Brain pericyte (primary cell): ENCODE measurements around the gene ATF7IP2.
"Not testable (repeated sequence)": the region's sequence is repeated elsewhere in the genome, so short reads cannot be mapped to it uniquely, and the experiment has no call there.

ENCODE experiments used
- DNase-seq: peaks from one replicate; pipeline ENCODE4 v3.0.0-alpha.2; 2012; ENCODE audit warnings: low read depth, low spot score

Gene ATF7IP2, protein sequence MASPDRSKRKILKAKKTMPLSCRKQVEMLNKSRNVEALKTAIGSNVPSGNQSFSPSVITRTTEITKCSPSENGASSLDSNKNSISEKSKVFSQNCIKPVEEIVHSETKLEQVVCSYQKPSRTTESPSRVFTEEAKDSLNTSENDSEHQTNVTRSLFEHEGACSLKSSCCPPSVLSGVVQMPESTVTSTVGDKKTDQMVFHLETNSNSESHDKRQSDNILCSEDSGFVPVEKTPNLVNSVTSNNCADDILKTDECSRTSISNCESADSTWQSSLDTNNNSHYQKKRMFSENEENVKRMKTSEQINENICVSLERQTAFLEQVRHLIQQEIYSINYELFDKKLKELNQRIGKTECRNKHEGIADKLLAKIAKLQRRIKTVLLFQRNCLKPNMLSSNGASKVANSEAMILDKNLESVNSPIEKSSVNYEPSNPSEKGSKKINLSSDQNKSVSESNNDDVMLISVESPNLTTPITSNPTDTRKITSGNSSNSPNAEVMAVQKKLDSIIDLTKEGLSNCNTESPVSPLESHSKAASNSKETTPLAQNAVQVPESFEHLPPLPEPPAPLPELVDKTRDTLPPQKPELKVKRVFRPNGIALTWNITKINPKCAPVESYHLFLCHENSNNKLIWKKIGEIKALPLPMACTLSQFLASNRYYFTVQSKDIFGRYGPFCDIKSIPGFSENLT

DNA sequence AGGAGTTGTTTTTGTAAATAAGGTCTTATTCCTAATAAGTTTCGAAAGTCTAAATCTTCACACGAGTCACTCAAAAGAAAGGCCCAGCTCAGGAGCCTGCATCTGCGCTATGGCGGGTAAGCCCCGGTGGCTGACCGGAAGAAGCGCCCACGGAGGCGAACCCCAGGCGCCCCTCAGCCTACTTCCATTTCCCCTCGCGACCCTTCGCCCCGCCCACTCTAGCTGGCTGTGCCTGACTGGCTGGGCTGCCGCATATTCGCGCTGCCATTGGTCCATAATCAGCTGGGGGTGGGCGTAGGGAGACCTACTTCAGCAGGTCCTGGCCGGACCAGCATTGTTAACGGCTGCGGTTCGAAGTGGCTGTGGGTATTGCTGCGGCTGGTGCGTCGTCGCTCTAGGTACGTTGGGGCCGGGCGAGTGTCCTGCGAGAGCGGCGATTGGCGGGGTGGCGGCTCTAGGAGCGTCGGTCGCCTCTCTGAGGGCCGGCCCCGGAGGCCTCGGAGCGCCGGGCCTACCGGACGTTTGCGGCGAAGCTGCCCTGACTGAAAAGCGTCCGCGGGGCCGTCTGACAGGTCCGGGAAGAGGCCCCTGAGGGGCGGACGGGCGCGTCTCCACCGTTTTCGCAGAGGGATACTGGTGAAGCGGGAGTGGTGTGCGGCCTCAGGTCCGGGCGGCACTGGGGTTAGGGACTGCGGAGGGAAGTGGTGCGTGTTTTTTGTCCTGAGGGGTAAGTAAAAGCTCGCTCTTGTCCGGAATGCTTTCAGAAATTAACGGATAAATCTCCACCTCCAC is at the start of gene ATF7IP2:
ATF7IP2 (plus strand) TSS at position 337 of the 792 bp plus-strand sequence. CDS start 44,560 bp downstream, outside the sequence.
- DNase-seq = peak; percentile 65

GRCh38 chr16:10338426-10338825 is 47.4 kb upstream of the ATF7IP2 start:
- no peak for DNase-seq

- DNase-seq = no peak
Measured at GRCh38 chr16:10339777-10340732, 45.8 kb upstream of the ATF7IP2 start.

DNA sequence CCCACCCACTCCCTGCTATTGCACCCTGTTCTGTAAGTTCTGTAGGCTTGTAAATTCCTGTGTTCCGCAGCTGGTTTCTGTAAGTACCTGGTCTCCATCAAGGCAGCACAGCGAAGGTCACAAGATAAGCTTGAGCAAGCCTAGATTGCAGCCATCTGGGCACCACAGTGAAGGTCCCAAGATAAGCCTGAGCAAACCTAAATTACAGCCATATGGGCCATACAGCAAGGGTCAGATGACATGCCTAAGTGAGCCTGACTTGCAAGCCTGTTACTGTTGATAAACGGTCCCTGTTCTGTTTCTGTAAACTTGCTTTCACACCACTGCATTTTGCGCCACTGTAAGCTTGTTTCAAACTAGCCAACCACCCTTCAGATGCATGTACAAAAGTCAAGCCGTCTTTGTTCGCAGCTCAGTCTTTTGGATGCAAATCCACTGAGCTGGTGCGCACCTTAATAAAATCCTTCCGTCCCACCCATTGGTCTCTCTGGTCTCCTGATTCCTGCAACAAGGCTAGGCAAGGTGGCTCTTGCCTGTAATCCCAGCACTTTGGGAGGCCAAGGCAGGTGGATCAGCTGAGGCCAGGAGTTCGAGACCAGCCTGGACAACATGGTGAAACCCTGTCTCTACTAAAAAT is 42.6 kb upstream of the ATF7IP2 start:
- DNase-seq = no peak

DNA sequence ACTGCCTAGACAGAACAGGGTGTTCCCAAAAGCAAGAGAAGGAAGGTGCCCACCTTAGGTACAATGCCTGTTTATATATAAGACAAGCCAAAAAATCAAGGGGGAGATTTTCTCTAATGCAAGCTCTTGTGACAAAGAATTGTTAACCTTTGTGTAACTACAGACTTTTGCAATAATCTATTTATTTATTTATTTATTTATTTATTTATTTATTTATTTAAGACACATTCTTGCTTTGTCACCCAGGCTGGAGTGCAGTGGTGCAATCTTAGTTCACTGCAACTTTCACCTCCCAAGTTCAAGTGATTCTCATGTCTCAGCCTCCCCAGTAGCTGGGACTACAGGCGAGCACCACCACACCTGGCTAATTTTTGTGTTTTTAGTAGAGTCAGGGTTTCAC is 41.2 kb upstream of the ATF7IP2 start:
- not testable (repeated sequence) for DNase-seq

- DNase-seq = no peak
Measured at GRCh38 chr16:10345629-10346028, 40.2 kb upstream of the ATF7IP2 start.

GRCh38 chr16:10349851-10350250 is 36.0 kb upstream of the ATF7IP2 start:
- no peak for DNase-seq

DNA sequence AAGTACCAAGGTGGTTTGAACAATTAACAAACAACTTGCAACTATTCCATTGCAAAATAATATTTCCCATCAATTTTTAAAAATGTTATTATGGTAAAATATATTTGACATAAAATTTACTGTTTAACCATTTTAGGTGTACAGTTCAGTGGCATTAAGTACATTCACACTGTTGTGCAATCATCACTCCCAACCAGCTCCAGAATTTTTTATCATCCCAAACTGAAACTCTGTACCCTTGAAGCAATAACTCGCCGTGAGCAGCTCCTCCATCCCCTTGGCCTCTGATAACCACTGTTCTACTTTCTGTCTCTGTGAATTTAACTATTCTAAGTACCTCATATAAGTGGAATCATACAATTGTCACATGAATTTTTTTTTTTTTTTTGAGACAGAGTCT is 33.6 kb upstream of the ATF7IP2 start:
- DNase-seq = no peak

DNA sequence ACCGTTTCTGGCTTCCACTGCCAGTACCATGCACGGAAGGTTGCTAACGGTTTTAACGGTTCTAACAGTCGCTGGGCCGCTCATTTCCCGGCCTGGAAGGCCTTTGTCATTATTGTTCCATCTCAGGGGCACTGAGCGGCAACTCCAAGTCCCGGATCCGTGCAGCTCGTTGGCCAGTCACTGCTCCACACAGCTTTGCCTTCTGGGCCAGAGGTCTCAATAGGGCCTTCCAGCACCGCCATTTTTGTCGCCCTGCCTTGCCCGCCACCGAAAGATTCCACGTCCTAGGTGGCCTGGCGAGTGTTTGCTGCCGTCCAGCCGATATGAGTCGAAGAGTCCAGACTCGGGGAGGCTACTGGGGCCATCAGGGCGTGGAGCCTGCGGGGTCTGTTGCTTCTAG is 30.3 kb upstream of the ATF7IP2 start:
- DNase-seq = no peak

DNA sequence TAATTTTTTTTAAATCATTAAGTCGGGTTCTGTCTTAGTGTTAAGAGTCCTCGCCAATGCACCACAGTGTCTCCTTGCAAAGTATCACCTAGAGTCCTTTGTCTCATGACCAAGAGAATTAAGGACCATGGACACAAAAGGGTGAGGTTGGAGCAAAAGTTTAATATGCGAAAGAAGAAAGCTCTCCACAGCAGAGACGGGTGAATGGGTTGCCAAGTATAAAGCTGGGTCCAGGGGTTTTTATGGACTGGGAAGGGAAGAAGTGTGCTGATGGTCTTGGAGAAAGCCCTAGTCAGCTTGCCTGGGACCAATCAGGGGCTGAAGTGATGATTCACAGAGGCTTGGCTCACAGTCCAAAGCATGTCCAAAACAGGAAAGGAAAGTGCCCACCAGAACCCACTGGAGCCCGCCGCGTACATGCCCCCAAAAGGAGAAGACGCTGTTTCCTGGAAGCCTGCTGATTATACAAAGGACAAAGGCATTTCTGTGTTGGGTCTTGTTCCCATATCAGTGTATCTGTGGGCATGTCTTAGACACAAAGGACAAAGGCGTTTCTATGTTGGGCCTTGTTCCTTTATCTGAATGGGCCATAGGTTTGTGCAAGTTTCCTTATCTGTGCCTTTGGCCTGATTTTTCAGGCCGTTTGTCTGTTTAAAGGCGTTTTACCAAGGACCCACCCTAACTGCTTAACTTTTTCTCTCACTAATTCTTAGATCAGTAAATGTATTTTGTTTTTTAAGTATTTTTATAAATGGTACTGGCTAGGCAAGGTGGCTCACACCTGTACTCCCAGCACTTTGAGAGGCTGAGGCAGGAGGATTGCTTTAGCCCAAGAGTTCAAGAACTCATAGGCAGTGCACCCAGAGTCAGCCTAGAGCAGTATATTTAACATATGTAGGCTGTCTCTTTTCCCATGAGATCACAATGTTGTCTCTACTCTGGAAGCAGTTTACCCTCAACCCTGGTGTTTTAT is 28.7 kb upstream of the ATF7IP2 start:
- no peak for DNase-seq

GRCh38 chr16:10361747-10362076 is 24.1 kb upstream of the ATF7IP2 start:
- DNase-seq = not testable (repeated sequence)

DNA sequence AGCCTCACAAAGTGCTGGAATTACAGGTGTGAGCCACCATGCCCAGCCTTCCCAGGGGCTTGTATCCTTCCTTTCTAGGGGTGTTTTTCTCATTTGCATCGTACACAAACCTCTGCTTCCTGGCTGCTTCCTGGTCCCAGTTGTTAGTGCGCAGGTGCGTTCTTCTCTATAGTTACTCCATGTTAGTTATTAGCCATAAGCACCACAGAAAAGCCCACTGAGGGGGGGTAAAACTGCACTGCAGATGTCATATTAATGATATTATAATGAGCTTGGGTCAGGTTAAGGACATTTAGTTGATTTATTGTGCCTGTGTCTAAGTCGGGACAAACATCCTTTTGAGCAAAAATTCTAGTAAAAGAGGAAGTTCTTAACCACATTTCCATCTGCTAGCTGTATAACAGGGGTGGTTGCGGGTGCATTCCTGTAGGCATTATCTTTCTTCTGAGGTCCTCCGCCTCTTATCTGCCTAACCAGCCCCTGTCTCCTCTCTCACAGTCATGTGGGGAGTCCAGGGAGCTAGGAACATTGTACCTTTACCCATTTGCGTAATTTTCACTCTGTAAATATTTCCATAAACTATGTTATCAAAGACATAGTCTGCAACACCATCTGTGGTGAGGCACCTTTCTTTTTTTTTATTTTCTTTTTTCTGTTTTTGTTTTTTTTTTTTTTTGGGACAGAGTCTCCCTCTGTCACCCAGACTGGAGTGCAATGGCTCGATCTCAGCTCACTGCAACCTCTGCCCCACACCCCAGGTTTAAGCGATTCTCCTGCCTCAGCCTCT is 23.6 kb upstream of the ATF7IP2 start:
- DNase-seq = no peak

DNA sequence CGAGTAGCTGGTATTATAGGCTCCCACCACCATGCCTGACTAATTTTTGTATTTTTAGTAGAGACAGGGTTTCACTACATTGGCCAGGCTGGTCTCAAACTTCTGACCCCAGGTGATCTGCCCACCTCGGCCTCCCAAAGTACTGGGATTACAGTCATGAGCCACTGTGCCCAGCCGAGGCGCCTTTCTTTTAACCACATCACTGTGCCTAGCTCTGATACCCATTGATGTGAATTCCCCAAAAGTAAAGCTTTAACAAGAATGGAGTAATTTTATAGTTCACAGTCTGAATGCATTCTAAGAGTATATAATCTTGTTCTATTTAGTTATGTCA is 23.0 kb upstream of the ATF7IP2 start:
- not testable (repeated sequence) for DNase-seq

DNA sequence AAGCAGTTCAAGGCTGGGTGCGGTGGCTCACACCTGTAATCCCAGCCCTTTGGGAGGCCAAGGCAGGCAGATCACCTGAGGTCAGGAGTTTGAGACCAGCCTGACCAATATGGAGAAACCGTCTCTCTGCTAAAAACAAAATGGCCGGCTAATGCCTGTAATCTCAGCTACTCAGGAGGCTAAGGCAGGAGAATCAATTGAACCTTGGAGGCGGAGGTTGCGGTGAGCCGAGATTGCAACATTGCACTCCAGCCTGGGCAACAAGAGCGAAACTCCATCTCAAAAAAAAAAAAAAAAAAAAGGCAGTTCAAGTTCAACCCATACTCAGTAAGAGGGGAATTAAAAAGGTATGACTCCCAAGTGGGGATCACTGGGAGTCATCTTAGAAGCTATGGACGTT is 19.2 kb upstream of the ATF7IP2 start:
- DNase-seq = not testable (repeated sequence)

- DNase-seq = no peak
Measured at GRCh38 chr16:10367616-10368188, 18.2 kb upstream of the ATF7IP2 start.

DNA sequence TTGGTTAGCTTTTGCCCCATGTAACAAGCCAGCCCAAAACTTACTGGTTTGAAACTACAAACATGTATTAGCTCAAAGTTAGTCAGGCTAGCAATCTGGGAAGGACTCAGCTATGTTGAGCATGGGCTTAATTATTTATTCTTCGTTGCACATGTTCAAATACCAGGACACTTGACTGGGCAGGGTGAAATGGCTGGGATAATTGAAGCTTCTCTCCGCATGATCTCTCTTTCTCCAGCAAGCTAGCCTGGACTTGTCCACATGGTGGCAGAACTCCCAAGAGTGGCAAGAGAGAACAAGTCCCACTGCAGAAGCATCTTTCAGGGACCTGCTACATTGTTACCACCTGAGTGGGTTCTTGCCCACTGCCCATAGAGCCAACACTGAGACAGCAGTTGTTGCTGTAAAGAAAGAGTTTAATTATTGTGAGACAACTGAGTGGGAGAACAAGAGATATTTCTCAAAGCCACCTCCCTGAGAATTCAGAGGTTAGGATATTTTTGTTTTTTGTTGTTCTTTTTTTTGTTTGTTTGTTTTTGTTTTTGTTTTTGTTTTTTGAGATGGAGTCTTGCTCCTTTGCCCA is 16.8 kb upstream of the ATF7IP2 start:
- no peak for DNase-seq

DNA sequence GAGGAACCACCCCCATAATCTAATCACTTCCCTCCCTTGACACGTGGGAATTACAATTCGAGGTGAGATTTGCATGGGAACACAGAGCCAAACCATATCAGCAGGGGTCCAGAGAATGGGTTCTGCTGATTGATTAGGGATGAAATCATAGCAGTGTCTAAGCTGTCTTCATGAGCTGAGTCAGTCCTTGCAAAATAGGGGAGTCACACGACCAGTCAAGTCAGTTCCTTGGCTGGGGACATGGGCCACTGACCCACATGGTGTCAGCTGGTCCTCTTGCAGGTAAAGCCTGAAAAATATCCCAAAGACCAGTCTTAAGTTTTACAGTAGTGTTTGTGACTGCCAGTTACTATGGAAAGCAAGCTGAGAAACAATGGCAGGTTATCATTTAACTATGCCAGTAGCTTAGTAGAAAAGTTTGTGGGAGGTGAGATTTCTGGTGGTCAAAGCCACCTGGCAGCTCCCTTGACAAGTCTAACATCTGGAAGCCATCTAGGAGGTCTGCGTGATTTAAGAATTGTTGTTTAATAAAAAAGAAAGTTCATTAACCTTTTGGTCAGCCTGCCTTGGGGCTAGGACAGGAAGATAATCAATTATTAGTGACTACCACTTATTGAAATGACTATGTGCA is 15.7 kb upstream of the ATF7IP2 start:
- DNase-seq = no peak

DNA sequence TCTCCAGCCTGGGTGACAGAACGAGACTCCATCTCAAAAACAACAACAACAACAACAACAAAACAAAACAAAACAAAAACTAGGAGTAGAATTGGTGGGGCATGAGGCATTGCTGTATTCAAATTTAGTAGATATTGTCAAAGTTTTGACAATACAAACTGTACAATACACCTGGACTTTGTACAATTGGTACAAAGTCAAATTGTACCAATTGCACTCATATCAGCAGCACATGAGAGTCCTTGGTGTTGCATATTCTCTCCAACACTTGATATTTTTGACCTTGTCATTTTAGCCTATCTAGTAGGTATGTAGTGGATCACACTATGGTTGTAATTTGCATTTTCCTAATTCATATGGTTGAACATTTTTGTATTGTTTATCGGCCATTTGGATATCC is 14.3 kb upstream of the ATF7IP2 start:
- DNase-seq = no peak
